Nephron progenitor cell (in vitro differentiated cells): ENCODE results near the gene PLXNC1.

Experiments used
- DNase-seq: peaks from one replicate; pipeline ENCODE4 v3.0.0; 2021
- H3K27ac Mint-ChIP-seq: 2 replicates; pipeline ENCODE4 v1.8.0; 2021; ENCODE audit warnings: mild to moderate bottlenecking, moderate library complexity, mixed read lengths
- H3K27me3 Mint-ChIP-seq: 2 replicates; pipeline ENCODE4 v1.8.0; 2021; ENCODE audit warnings: mild to moderate bottlenecking, low read depth, mixed read lengths; ENCODE audit not compliant: poor library complexity
- H3K36me3 Mint-ChIP-seq: 2 replicates; pipeline ENCODE4 v1.8.0; 2021; ENCODE audit warnings: low read depth, mixed read lengths
- H3K4me1 Mint-ChIP-seq: 2 replicates; pipeline ENCODE4 v1.8.0; 2021; ENCODE audit warnings: mixed read lengths
- H3K4me3 Mint-ChIP-seq: 2 replicates; pipeline ENCODE4 v1.8.0; 2021; ENCODE audit warnings: mild to moderate bottlenecking, moderate library complexity, mixed read lengths
- H3K9me3 Mint-ChIP-seq: 2 replicates; pipeline ENCODE4 v1.8.0; 2021; ENCODE audit warnings: mild to moderate bottlenecking, moderate library complexity, mixed read lengths
- TF ChIP-seq, protein P1 (sequence below): fragments of 200-600 bp; sonication (generic); IDR thresholded peaks from 2 replicates; pipeline ENCODE4 v1.5.0; 2021; ENCODE audit warnings: antibody characterized with exemption

Gene PLXNC1

DNA sequence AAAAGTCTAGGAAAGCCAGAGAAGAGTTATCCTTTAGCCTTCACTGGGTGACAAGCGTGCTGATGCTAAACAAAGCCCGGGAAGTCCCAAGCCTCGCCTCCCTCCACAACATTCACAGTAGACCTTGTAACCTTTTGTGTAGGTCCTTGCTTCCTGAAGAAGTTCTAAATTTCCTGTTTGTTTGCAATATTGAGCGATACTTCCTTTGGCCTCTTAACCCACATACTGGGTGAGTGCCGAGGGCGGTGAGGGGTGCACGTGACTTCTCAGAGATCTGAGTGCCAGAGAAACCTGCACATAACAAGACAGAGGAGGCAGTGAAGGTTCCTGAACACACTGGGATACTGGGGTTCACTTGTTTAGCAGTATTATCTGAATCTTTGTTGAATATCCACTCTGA, 134.3 kb downstream of the PLXNC1 start:
- no peak overlapping the region for H3K4me3 Mint-ChIP-seq
- no peak for DNase-seq
- peaks cover 62% of the 10 kb centered on the region for H3K4me1 Mint-ChIP-seq
- H3K27ac Mint-ChIP-seq, result peak overlapping the region; percentile 74
- no peaks in the 10 kb centered on the region for H3K27me3 Mint-ChIP-seq
- no peaks in the 10 kb centered on the region for H3K9me3 Mint-ChIP-seq
- TF ChIP-seq, protein P1, sequence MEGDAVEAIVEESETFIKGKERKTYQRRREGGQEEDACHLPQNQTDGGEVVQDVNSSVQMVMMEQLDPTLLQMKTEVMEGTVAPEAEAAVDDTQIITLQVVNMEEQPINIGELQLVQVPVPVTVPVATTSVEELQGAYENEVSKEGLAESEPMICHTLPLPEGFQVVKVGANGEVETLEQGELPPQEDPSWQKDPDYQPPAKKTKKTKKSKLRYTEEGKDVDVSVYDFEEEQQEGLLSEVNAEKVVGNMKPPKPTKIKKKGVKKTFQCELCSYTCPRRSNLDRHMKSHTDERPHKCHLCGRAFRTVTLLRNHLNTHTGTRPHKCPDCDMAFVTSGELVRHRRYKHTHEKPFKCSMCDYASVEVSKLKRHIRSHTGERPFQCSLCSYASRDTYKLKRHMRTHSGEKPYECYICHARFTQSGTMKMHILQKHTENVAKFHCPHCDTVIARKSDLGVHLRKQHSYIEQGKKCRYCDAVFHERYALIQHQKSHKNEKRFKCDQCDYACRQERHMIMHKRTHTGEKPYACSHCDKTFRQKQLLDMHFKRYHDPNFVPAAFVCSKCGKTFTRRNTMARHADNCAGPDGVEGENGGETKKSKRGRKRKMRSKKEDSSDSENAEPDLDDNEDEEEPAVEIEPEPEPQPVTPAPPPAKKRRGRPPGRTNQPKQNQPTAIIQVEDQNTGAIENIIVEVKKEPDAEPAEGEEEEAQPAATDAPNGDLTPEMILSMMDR, result no peak
- no peaks in the 10 kb centered on the region for H3K36me3 Mint-ChIP-seq

DNA sequence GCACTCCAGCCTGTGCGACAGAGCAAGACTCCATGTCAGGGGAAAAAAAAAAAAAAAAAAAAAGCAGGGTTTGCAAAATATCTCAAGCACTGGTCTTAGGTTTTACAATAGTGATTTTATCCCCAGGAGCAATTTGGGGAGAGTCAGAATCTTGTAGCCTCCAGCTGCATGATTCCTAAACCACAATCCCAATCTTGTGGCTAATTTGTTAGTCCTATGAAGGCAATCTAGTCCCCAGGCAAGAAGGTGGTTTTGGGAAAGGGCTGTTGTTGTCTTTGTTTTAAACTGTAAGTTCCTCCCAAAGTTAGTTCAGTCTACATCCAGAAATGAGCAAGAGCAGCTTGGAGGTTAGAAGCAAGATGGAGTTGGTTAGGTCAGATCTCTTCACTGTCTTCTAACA, 135.7 kb downstream of the PLXNC1 start:
- no peak overlapping the region for H3K4me3 Mint-ChIP-seq
- H3K9me3 Mint-ChIP-seq, result no peaks in the 10 kb centered on the region
- no peaks in the 10 kb centered on the region for H3K27me3 Mint-ChIP-seq
- peaks cover 65% of the 10 kb centered on the region for H3K4me1 Mint-ChIP-seq
- H3K36me3 Mint-ChIP-seq, result no peaks in the 10 kb centered on the region
- DNase-seq, result no peak
- H3K27ac Mint-ChIP-seq, result no peak overlapping the region
- TF ChIP-seq, protein P1, result no peak

- no peaks in the 10 kb centered on the region for H3K36me3 Mint-ChIP-seq
- no peak for DNase-seq
- no peak overlapping the region for H3K4me3 Mint-ChIP-seq
- H3K27ac Mint-ChIP-seq, result no peak overlapping the region
- H3K9me3 Mint-ChIP-seq, result no peaks in the 10 kb centered on the region
- no peaks in the 10 kb centered on the region for H3K27me3 Mint-ChIP-seq
- TF ChIP-seq, protein P1, result no peak
- H3K4me1 Mint-ChIP-seq, result peaks cover 71% of the 10 kb centered on the region
Observed at GRCh38 chr12:94284859-94285258, 136.5 kb downstream of the PLXNC1 start.

- DNase-seq, result no peak
- H3K27ac Mint-ChIP-seq, result no peak overlapping the region
- TF ChIP-seq, protein P1, result no peak
- peaks cover 77% of the 10 kb centered on the region for H3K4me1 Mint-ChIP-seq
- H3K27me3 Mint-ChIP-seq, result no peaks in the 10 kb centered on the region
- H3K9me3 Mint-ChIP-seq, result no peaks in the 10 kb centered on the region
- no peaks in the 10 kb centered on the region for H3K36me3 Mint-ChIP-seq
- no peak overlapping the region for H3K4me3 Mint-ChIP-seq
Observed at GRCh38 chr12:94285943-94286582, 137.7 kb downstream of the PLXNC1 start.

GRCh38 chr12:94286583-94287244, 138.3 kb downstream of the PLXNC1 start:
- TF ChIP-seq, protein P1, result no peak
- peaks cover 6% of the 10 kb centered on the region for H3K36me3 Mint-ChIP-seq
- no peak for DNase-seq
- H3K4me3 Mint-ChIP-seq, result no peak overlapping the region
- no peaks in the 10 kb centered on the region for H3K9me3 Mint-ChIP-seq
- peaks cover 81% of the 10 kb centered on the region for H3K4me1 Mint-ChIP-seq
- H3K27me3 Mint-ChIP-seq, result no peaks in the 10 kb centered on the region
- peak overlapping the region; percentile 44 for H3K27ac Mint-ChIP-seq

DNA sequence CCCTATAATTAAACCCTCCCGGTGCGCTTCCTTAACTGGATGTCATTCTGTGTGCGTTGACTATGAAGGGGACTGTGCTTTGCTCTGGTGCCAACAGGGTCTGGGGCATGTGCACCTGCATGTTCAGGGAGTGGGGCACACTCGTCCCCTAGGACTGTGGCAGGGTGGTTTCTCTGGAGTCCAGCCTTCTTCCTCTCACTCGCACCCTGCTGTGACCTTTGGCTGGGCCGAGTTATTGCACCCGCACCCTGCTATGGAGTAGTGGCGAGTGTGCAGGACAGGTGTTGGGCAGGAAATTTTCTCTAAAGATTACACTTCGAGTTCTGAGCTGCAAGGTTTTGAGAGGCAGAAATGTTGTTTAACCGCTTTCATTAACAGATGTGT, 138.9 kb downstream of the PLXNC1 start:
- Mint-ChIP-seq H3K27me3 (no peaks in the 10 kb centered on the region), H3K36me3 (peaks cover 9% of the 10 kb centered on the region), H3K4me3 (no peak overlapping the region), H3K4me1 (peaks cover 78% of the 10 kb centered on the region), H3K27ac (peak overlapping the region; percentile 44), H3K9me3 (no peaks in the 10 kb centered on the region)
- DNase-seq, result no peak
- TF ChIP-seq, protein P1, result no peak
